ENCODE data around the gene ZDHHC11B. TPM values are rescaled to one million over a fixed set of nuclear protein-coding genes. Genes with fewer than 3 reads are reported as not detected.
A peak's percentile ranks its signal among the peaks of the same experiment; 100 is the strongest.
"Not testable (repeated sequence)": the region's sequence is repeated elsewhere in the genome, so short reads cannot be mapped to it uniquely, and the experiment has no call there.

The ZDHHC11B gene
- total RNA-seq, 5 donors from 2014 or later (not counting 1 experiment from before 2014, with no cell fraction given) = 2.1 to 20.6 (median 3.6) TPM

DNA sequence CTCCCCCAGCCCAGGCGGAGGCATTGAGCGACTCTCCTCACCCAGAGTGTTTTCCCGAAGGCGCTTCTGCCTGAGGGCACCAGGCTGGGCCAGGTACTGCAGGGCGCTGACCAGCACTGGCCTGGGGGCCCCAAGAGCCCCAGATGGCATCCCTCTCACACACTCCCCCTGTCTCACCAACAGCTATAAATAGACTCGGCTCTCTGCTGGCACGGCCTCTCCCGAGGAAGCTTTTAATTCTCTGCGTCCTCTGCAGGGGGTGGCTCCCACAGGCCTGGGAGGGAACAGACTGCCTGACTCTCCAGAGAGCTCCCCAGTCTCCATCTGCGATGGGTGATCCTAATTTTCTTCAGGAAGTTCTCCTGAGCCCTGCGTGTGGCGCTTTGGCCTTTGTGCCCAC is 2.2 kb downstream of the ZDHHC11B start:
- CTCF ChIA-PET; H3K4me3 ChIP-seq (ENCODE audit: control insufficient read depth in 1 of 2, extremely low read depth in 1 of 2, low read length in 1 of 2); H3K4me3 Mint-ChIP-seq; H3K4me1 Mint-ChIP-seq; H3K36me3 Mint-ChIP-seq; DNase-seq; H3K36me3 ChIP-seq (ENCODE audit: control insufficient read depth in 2 of 2, extremely low read depth in 1 of 2, insufficient read depth in 1 of 2, low read length in 1 of 2); H3K27ac ChIP-seq (ENCODE audit: low read length); H3K27me3 Mint-ChIP-seq; H3K27ac Mint-ChIP-seq; POLR2A ChIA-PET; H3K9me3 ChIP-seq; ATAC-seq (replicated peaks in 1 of 4); H3K9me3 Mint-ChIP-seq: not testable (repeated sequence)
- peaks cover 2 to 18% of the 10 kb centered on the region in 2 experiments for H3K4me1 ChIP-seq (ENCODE audit: control insufficient read depth in 1 of 2, extremely low read depth in 1 of 2, insufficient read depth in 2 of 2, low read length in 2 of 2)
- WGBS (ENCODE audit: insufficient coverage) = no CpG with 5 or more reads among the region's 12 CpGs
- H3K27me3 ChIP-seq (replicated peaks in 1 of 2; ENCODE audit: control insufficient read depth in 2 of 2, extremely low read depth in 1 of 2, insufficient read depth in 2 of 2, low read length in 1 of 2) = peaks cover 0 to 11% of the 10 kb centered on the region in 2 experiments

DNA sequence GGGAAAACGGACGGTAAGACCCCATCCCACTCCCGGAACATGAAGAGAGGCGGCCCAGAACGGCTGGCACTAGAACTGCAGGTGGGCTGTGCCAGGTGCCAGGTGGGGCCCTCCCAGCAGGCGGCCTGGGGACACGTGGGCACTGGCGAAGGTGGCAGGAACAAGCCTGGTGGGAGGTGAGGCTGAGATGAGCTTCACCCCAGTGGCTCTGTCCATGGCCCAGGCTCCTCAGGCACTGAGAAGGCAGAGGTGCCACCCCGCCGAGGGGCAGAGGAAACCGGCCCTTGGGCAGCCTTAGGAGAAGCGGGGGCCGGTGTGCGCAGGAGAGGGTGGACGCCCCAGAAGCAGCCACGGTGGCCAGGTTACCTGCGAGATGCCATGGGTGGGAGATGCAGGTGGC is 4.0 kb downstream of the ZDHHC11B start:
- H3K4me3 ChIP-seq (ENCODE audit: control insufficient read depth in 1 of 2, extremely low read depth in 1 of 2, low read length in 1 of 2); H3K4me1 Mint-ChIP-seq; ATAC-seq (replicated peaks in 1 of 4); H3K9me3 ChIP-seq; H3K27me3 Mint-ChIP-seq; H3K4me3 Mint-ChIP-seq; H3K27ac Mint-ChIP-seq; H3K27me3 ChIP-seq (replicated peaks in 1 of 2; ENCODE audit: control insufficient read depth in 2 of 2, extremely low read depth in 1 of 2, insufficient read depth in 2 of 2, low read length in 1 of 2); H3K36me3 ChIP-seq (ENCODE audit: control insufficient read depth in 2 of 2, extremely low read depth in 1 of 2, insufficient read depth in 1 of 2, low read length in 1 of 2); H3K9me3 Mint-ChIP-seq; H3K27ac ChIP-seq (ENCODE audit: low read length); H3K36me3 Mint-ChIP-seq; DNase-seq; CTCF ChIA-PET; POLR2A ChIA-PET: not testable (repeated sequence)
- peaks cover 2 to 17% of the 10 kb centered on the region in 2 experiments for H3K4me1 ChIP-seq (ENCODE audit: control insufficient read depth in 1 of 2, extremely low read depth in 1 of 2, insufficient read depth in 2 of 2, low read length in 2 of 2)
- WGBS (ENCODE audit: insufficient coverage) = 89% methylated on average over 9 of the region's 17 CpGs

DNA sequence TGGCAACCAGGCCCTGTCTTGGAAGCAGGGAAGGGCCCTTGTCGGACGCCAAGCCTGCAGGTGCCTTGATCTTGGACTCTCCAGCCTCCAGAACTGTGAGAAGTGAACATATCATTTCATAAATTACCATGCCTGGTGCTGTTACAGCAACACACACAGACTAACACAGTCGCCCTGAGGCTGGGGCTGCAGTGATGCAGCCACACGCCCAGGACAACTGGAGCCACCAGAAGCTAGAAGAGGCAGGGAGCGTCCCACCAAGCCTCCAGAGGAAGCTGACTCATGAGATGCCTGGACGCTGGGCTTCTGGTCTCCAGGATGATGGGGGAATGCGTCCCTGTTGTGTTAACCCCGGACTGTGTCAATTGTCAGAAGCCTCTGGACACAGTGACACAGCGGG is 5.6 kb downstream of the ZDHHC11B start:
- ATAC-seq (replicated peaks in 1 of 4); H3K4me3 ChIP-seq (ENCODE audit: control insufficient read depth in 1 of 2, extremely low read depth in 1 of 2, low read length in 1 of 2); H3K36me3 Mint-ChIP-seq; H3K27me3 ChIP-seq (replicated peaks in 1 of 2; ENCODE audit: control insufficient read depth in 2 of 2, extremely low read depth in 1 of 2, insufficient read depth in 2 of 2, low read length in 1 of 2); POLR2A ChIA-PET; H3K4me3 Mint-ChIP-seq; H3K36me3 ChIP-seq (ENCODE audit: control insufficient read depth in 2 of 2, extremely low read depth in 1 of 2, insufficient read depth in 1 of 2, low read length in 1 of 2); H3K9me3 ChIP-seq; H3K9me3 Mint-ChIP-seq; H3K27ac Mint-ChIP-seq; H3K4me1 Mint-ChIP-seq; H3K27ac ChIP-seq (ENCODE audit: low read length); H3K27me3 Mint-ChIP-seq; CTCF ChIA-PET: not testable (repeated sequence)
- peaks cover 2 to 11% of the 10 kb centered on the region in 2 experiments for H3K4me1 ChIP-seq (ENCODE audit: control insufficient read depth in 1 of 2, extremely low read depth in 1 of 2, insufficient read depth in 2 of 2, low read length in 2 of 2)
- peak in 1 of 35 experiments; percentile 7 for DNase-seq
- 67% methylated on average over 2 of the region's 9 CpGs for WGBS (ENCODE audit: insufficient coverage)

DNA sequence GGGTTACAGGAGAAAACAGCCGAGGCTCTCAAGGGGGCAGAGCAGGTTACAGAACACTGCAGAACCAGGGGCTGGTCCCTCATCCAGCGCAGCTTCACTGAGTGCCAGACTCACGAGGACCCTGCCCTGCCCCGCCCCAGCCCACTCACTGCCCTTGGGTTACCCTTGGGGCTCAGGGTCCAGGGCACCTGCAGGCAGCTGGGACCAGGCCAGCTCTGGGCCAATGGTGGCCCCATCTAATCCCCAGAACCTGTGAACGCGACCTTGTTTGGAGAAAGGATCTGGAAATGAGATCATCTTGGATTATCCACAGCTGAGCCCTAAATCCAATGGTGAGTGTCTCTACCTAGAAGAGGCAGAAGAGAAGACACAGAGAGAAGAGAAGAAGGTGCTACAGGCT is 6.1 kb downstream of the ZDHHC11B start:
- H3K4me3 ChIP-seq (ENCODE audit: control insufficient read depth in 1 of 2, extremely low read depth in 1 of 2, low read length in 1 of 2); H3K4me1 Mint-ChIP-seq; DNase-seq; H3K27me3 Mint-ChIP-seq; H3K36me3 ChIP-seq (ENCODE audit: control insufficient read depth in 2 of 2, extremely low read depth in 1 of 2, insufficient read depth in 1 of 2, low read length in 1 of 2); H3K36me3 Mint-ChIP-seq; H3K9me3 ChIP-seq; H3K27me3 ChIP-seq (replicated peaks in 1 of 2; ENCODE audit: control insufficient read depth in 2 of 2, extremely low read depth in 1 of 2, insufficient read depth in 2 of 2, low read length in 1 of 2); ATAC-seq (replicated peaks in 1 of 4); H3K27ac Mint-ChIP-seq; H3K27ac ChIP-seq (ENCODE audit: low read length); H3K4me3 Mint-ChIP-seq; POLR2A ChIA-PET; CTCF ChIA-PET; H3K9me3 Mint-ChIP-seq; H3K4me1 ChIP-seq (ENCODE audit: control insufficient read depth in 1 of 2, extremely low read depth in 1 of 2, insufficient read depth in 2 of 2, low read length in 2 of 2): not testable (repeated sequence)
- WGBS (ENCODE audit: insufficient coverage) = no CpG with 5 or more reads among the region's 6 CpGs

DNA sequence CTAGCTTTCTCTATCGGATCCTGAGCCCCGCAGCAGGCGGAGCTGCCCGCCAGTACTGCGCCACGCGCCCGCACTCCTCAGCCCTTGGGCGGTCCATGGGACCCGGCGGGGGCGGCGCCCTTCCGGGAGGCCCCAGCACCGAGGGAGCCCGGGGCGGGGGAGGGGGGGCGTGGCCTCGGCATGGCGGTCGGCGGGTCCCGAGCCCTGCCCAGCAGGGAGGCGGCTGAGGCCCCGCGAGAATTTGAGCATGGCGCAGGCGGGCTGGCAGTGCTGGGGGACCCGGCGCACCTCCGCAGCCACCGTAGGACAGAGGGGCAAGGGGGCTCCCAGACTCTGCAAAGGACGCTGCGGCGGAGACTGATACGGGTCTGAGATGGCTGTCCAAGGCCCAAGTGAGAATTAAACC is 6.8 kb downstream of the ZDHHC11B start:
- DNase-seq = peak in 1 of 35 experiments; percentile 23
- Mint-ChIP-seq H3K4me3 (no peak overlapping the region), H3K27ac (no peak overlapping the region), H3K4me1 (no peaks in the 10 kb centered on the region), H3K27me3 (peaks cover 0 to 7% of the 10 kb centered on the region in 2 donors), H3K9me3 (no peaks in the 10 kb centered on the region), H3K36me3 (no peaks in the 10 kb centered on the region)
- ATAC-seq (replicated peaks in 1 of 4) = no peak
- WGBS (ENCODE audit: insufficient coverage) = 95% methylated on average over 28 of the region's 36 CpGs
- Histone ChIP-seq H3K9me3 (no peaks in the 10 kb centered on the region), H3K27ac (ENCODE audit: low read length) (no peak overlapping the region), H3K36me3 (ENCODE audit: control insufficient read depth in 2 of 2, extremely low read depth in 1 of 2, insufficient read depth in 1 of 2, low read length in 1 of 2) (no peaks in the 10 kb centered on the region), H3K27me3 (replicated peaks in 1 of 2; ENCODE audit: control insufficient read depth in 2 of 2, extremely low read depth in 1 of 2, insufficient read depth in 2 of 2, low read length in 1 of 2) (peaks cover 0 to 2% of the 10 kb centered on the region in 2 experiments), H3K4me3 (ENCODE audit: control insufficient read depth in 1 of 2, extremely low read depth in 1 of 2, low read length in 1 of 2) (no peak overlapping the region), H3K4me1 (ENCODE audit: control insufficient read depth in 1 of 2, extremely low read depth in 1 of 2, insufficient read depth in 2 of 2, low read length in 2 of 2) (no peaks in the 10 kb centered on the region)
- ChIA-PET POLR2A (no interaction called here), CTCF (no interaction called here)

DNA sequence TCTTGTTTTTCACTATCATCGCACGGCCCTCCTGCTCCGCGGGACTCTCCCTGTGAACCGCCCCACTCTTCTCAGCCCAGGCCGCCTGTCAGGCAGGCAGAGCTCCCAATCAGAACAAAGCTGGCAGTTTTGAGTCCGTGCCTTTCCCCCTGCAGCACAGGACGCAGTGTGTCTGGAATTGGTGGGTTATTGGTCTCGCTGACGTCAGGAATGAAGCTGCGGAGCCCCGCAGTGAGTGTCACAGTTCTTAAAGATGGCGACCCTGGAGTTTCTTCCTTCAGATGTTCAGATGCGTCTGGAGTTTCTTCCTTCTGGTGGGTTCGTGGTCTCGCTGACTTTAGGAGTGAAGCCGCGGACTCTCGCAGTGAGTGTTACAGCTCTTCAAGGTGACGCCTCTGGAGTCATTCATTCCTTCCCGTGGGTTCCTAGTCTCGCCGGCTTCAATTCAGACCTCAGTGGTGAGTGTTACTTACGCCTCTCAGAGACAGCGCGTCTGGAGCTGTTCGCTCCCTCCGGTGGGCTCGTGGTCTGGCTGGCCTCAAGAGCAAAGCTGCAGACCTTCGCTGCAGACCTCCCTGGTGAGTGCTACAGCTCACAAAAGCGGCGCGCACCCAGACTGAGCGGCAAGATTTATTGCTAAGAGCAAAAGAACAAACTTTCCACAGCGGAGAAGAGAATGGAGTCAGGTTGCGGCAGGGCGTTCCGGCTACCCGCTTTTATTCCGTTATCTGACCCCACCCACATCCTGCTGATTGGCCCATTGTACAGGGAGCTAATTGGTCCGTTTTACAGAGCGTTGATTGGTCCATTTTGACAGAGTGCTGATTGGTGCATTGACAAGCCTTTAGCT is 7.4 kb downstream of the ZDHHC11B start:
- no peak overlapping the region for H3K27ac ChIP-seq (ENCODE audit: low read length)
- H3K27me3 ChIP-seq (replicated peaks in 1 of 2; ENCODE audit: control insufficient read depth in 2 of 2, extremely low read depth in 1 of 2, insufficient read depth in 2 of 2, low read length in 1 of 2) = peaks cover 0 to 2% of the 10 kb centered on the region in 2 experiments
- no peaks in the 10 kb centered on the region for H3K4me1 Mint-ChIP-seq
- no peaks in the 10 kb centered on the region for H3K4me1 ChIP-seq (ENCODE audit: control insufficient read depth in 1 of 2, extremely low read depth in 1 of 2, insufficient read depth in 2 of 2, low read length in 2 of 2)
- ATAC-seq (replicated peaks in 1 of 4) (no peak), DNase-seq (peak in 1 of 35 experiments; percentile 21)
- H3K4me3 Mint-ChIP-seq = peak overlapping the region in 1 of 3 donors; percentile 19
- H3K36me3 Mint-ChIP-seq = no peaks in the 10 kb centered on the region
- 94% methylated on average over 27 of the region's 42 CpGs for WGBS (ENCODE audit: insufficient coverage)
- no peak overlapping the region for H3K4me3 ChIP-seq (ENCODE audit: control insufficient read depth in 1 of 2, extremely low read depth in 1 of 2, low read length in 1 of 2)
- H3K36me3 ChIP-seq (ENCODE audit: control insufficient read depth in 2 of 2, extremely low read depth in 1 of 2, insufficient read depth in 1 of 2, low read length in 1 of 2) = no peaks in the 10 kb centered on the region
- H3K27ac Mint-ChIP-seq = no peak overlapping the region
- CTCF ChIA-PET = no interaction called here
- H3K9me3 ChIP-seq = no peaks in the 10 kb centered on the region
- no peaks in the 10 kb centered on the region for H3K9me3 Mint-ChIP-seq
- H3K27me3 Mint-ChIP-seq = peaks cover 0 to 7% of the 10 kb centered on the region in 2 donors
- POLR2A ChIA-PET = no interaction called here
